Left hindlimb (tissue), 1 donor: ENCODE data around the gene HOXC10.

Source experiments
- DNase-seq: peaks from one replicate; pipeline ENCODE4 v3.0.0-alpha.2; 2018

The HOXC10 gene

DNA sequence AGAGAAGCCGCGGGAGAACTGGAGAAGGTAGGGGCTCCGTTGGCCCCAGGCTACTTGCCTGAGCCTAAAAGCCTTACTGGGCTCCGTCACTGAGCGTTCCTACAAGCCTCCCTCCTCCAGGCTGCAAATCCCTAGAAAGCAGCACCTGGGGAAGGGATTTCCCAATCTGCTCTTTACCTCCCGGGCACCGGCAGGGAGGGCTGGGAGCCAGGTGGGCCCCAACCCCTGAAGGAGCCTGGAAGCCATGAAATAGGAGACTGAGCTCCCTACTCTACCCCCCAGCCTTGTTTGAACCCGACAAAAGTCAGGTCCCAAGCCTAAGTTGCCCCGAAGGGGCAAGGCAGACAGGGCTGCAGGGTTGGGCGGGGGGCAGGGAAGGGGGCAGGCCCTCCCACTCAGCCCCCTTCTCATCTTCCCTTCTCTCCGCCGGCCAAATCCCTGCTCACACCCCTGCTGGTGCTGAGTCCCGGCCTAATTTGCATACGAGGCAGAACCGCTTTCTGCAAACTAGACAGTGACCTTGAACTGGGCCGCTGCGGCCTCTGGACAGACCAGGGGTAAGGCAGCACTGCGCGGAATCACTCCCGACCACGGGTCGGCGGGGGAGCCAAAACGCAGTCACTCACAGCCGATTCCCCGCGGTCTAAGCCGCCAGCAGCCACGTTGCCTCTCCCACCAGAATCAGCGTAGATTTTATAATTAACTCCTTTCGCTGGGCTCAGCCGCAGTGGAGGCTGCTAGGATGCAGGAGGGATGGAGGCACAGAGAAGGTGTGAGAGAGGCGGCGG lies 34.0 kb upstream of the HOXC10 start:
- no peak for DNase-seq

DNA sequence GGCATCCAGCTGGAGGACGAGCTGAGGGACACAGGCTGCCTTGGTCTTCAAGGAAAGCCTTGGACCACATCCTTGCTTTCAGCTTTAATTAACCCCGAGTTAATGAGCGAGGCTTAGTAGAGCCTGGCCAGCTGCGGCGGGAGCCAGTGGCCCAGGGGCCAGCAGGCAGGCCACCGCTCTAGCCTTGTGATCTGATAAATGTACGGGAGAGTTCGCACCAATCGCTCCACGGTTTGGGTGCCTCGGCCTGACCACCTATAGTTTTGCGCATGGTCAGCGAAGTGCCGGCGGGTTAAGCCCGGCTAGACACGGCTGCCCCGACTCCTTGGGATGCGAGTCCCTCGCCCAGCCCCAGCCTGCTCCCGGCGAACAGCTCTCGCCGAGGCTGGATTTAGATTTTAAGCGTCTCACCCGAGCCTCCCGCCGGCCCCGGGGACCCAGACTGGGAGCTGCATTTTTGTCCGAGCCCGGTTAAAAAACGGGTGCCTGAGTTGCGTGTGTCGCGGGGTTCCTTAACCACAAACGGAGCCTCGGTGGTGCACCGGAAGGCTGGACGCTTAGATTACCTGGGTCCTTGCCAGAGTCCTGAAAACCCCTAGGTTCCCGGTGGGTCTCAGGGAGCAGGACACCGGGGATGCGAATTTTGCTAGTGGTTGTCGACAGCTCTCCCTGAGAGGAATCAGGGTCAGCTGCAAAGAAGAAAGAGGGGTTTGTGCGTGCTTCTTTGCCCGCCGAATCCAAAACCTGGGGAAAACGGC lies 33.2 kb upstream of the HOXC10 start:
- no peak for DNase-seq

DNA sequence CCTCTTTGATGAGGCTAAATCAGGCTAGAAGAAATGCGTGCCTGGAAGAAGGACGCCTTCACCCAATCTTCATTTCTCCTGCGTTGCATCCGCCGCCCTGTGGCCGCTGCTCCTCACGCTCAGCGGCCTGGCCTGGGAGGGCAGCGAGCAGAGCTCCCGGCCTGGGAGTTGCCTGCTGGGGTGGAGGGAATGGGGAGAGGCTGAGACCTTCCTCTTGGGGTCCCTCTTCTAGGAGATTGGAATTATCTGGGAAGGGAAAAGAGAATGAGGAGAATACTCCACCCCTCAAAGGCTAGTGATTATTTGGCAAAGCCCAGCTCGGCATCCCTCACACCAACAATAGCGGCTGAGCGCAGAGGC lies 32.6 kb upstream of the HOXC10 start:
- no peak for DNase-seq

DNA sequence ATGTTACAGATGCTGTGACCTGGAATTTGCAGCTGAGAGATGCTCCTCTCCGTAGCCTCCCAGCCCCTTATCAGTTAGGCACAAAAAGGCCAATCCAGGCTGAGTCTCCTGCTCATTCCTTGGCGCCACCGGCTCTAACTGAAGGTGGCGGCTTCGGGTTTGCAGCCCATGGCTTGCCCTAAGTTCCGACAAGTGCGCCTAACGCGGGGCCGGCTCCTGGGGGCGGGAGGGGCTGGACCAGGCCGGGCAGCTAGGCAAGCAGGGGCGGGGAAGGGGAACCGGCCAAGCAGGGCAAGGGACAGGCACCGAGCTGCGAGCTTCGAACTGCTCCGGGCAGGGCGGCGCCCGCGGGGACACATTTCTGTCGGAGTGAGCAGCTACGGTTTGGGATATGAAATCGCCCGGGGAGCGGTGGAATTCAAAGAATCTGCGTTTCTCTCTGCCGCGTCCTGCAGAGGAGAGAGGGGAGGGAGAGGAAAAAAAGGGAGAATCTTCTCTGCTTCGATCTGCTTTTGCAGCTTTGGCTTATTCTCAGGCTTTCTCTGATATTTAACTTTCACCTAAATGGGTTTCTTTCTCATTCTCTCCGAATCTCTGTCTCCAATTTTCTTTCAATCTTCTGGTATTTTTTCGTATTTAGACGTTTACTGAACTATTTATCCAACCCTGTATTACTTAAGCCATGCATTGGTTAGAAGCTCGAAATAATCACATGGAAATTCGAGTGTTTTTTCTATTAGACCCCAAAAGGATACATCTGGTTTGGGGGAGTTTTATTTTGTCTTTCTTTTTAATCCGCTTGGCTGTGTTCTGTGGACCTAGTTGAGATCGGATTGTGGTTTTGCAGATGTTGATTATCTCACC lies 31.8 kb upstream of the HOXC10 start:
- DNase-seq, result no peak

DNA sequence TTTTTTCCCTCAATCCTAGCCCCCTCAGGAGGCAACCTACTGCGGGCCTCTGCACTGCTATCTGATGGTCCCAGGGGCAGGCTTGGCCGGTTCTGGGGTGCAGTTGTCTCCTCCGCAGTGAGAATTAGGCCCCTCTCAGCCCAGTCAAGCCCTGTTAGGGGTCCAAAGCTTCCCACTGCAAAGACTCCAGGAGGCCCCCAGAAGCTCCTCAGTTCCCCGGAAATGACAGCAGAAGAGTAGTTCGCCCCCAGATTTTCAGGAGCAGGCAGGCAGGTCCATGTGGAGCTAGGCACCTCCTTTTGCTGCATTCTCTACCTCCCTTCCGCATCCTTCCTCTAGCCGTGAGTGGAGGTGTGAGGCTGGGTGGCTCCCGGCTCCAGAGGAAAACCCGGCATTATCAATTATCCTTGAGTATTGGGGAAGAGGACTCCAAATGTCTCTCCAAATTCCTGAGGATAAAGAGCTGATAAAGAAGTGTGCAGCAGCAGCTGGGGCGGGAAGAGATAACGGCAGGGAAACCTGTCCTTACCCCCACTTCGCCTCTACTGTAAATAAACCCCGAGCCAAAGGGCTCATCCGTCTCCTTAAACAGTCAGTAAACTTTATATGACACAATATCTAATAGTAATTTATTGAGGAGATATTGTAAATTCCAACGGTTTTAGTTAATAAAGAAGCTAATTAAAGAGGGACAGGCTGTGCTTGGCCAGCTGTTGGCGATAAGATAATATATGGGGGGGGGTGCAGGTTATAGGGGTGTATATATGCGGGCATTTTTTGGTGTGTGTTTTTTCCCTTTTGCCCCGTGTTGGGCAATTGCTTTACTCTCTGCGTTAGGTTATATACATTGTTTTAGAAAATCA lies 30.9 kb upstream of the HOXC10 start:
- DNase-seq, result no peak

DNA sequence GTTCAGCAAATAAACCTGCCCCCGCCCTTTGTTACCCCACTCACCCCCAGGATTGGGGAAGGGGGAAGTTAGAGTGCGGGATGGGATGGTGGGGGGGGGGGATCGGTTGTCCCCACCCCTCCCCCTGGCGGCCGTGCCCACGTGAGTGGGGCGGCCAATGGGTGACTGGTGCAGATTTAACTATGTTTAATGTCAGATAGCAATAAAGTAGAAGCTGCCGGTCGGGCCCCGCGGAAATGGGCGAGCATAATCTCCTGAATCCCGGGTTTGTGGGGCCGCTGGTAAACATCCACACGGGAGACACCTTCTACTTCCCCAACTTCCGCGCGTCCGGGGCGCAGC lies 30.3 kb upstream of the HOXC10 start, which contains the start of gene HOXC12:
Gene HOXC12, plus strand, starts transcription at position 210 of the 342 bp plus-strand sequence. Its CDS starts 27 bp downstream, at position 237.
- DNase-seq, result no peak

DNA sequence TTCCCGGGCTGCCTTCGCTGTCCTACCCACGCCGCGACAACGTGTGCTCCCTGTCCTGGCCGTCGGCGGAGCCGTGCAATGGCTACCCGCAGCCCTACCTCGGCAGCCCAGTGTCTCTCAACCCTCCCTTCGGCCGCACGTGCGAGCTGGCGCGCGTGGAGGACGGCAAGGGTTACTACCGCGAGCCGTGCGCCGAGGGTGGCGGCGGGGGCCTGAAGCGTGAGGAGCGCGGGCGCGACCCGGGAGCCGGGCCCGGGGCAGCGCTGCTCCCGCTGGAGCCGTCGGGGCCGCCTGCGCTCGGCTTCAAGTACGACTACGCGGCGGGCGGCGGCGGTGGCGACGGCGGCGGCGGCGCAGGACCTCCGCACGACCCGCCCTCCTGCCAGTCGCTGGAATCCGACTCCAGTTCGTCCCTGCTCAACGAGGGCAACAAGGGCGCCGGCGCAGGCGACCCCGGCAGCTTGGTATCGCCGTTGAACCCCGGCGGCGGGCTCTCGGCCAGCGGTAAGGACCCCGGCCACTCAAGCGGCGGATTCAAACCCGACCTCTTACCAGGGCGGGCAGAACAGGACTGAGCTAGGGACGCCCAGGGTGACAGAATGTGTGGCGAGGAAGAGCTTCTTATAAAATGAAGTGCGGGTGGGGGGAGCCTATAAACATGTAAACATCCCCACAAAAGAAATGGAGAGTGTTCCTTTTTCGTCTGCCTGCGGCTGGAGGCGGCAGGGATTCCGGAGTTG lies 29.7 kb upstream of the HOXC10 start:
- DNase-seq, result no peak

DNA sequence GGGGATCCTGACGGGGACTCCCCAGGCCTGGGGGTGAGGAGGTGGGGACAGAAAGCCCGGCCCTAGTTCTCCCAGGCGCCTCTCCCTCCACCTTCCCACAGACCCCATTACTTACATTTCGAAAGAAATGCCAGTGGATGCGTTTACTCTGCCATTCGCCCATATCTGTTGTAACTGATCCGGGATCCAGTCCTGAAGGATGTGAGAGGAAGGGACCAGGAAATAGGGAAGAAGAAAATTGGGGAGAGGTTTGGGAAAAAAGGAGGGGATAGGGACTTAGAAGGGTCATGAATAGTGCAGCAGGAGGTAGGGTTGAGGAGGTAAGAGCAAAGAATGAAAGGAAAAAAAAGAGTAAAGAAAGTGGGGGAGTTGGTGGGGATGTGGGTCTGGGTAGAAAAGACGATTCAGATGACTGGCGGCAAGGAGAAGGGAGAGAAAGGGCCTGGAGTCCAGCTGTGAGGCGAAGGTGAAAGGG lies 29.1 kb upstream of the HOXC10 start:
- no peak for DNase-seq

DNA sequence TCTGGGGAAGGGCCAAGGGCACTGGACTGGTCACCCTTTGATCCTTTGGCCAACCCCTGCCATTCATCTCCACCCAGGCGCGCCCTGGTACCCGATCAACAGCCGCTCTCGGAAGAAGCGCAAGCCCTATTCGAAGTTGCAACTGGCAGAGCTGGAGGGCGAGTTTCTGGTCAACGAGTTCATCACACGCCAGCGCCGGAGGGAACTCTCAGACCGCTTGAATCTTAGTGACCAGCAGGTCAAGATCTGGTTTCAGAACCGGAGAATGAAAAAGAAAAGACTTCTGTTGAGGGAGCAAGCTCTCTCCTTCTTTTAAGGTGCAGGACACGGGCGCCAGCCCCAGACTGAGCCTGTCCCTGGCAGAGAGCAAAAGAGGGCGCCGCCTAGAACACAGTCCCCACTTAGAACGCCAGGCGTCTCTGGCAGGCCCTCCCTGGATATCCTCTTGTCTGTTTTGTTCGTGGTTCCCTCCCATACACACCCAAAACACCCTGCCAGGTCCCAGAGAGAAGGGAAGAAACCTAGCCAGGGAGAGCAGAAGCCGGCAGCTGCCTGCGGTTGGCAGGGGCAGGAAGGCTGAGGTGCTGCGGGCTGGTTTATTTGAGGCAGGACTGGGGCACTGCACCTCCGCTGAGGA lies 28.6 kb upstream of the HOXC10 start:
- DNase-seq, result no peak

DNA sequence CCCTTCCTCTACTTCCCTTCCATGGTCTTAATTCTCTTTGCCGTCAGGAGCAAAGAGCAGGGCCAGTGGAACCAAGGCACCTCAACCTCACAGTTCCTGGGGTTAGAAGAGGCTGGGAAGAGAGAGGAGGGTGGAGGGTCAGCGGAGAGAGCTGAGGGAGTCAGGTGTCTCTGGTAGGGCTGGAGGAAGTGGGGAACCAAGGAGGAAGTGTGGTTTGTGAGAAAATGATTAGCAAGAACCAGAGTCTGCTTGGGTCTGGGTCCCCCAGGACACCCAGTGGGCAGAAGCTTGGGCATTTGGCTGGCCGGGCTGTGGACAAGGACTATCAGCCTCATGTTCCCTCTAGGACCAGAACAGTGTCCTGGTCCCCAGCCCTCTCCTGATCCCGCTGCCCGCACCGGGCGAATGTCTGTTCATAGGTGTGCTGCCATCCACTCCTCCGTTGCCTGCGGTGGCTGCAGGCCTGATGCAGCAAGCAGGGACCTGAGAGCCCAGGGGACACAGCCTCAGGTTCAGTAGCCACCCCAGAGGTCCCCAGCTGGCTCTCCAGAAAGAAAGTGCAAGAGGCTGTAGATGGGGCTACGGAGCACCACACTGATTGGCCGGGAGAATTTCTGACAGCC lies 27.9 kb upstream of the HOXC10 start:
- no peak for DNase-seq

DNA sequence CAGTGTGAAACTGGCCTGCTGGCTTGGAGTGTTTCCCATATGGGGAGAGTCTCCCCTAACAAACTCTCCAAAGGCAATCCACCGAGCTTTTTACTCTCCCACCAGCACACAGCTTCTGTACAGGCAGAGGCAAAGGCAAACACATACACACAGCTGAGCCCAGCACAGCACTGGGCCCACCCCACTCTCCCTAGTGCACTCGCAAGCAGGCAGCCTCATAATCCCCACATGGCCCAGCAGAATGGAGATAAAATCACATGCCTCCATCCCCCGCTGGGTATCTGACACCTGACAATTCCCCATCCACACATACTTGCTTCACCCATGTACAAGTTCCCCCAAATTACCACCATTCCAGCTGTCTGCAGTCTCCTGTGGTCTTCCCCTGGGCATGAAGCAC lies 26.8 kb upstream of the HOXC10 start:
- no peak for DNase-seq

DNA sequence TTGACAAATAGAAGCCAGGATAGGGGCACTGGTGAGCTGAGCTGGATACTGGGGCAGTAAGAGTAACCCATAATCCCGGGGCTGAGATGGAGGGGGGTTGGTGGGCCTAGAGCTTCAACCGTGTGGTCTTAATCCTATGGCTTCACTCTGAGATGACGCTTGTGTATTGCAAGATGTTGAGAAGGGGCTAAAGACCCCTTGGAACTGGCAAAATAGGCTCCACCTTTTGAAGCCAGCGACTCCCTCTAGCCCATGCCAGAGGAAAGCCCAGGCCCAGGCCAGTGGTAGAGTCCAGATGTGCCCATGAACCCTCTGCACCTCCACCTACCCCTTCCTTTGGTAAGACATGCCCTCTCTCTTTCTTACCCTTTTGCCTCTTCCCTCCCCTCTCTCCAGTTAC lies 25.6 kb upstream of the HOXC10 start:
- no peak for DNase-seq

DNA sequence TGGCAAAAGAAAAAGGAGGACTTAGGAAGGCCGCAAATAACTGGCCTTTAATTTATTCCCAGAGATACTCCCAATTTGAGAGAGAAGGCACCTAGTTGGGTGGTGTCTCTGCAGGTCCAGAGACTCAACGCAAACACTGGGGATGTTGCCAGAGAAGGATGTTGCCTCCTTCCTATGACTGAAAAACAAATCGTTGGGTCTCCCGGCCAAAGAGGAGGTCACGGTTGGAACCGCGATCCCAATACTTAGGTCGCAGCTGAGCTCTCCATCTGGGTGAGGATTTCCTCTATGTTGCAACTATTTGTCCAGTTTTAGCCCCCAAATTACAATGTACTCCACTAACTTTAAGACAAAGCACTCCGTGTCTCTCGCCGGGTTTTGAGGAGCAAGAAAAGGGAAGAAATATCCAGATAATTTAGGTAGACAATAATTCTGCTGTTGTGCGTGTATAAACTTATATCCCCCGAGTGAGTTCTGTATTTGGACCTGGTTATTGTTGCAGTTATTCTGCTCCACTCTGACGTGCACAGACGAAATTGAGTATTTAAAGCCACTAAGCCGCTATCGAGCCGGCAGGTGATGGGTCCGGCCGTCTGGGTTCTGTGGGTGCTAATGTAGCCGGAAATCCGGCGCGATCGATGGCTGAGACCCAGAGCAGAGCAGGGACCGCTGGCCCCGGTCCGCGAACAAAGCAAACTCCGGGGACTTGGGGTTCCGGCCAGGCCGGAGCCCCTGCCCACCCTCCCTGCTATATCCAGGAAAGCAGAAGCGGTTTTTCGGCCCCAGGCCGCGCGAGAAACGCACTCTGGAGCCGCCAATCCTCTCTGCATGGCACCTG lies 24.5 kb upstream of the HOXC10 start:
- no peak for DNase-seq

DNA sequence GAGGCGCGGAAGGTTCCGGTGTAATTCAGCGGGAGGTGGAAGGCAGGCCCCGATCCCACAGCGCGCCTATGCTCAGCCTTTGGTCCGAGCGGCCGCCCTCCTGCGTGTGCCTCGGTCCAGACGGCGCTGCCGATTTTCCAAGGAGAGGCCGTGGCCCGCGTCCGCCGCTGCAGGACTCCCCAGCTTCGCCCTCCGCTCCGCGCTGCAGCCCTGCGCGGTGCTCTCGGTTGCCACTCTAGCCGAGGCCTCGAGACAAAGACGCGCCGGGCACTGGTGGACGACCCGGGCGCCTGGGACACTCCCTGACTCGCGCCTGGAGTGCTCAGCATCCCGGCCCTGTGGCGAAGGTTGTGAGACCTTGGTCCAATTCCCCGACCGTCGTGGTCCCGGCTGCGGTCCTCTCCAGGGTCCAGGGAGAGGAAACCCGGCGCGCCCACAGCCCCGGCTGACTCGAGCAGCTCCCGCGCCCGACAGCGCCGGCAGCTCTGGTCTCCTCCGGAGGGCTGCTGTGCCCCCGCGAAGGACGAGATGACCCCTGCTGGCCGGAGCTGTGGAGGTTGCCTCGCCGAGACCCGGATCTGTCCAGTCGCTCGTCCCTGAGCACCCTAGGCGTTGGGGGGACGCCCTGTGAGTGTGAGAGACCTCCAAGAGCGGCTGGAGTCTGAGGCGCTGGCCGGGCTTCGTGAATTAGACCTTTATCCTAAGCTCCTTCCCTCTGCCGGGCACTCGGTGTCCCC lies 23.8 kb upstream of the HOXC10 start:
- no peak for DNase-seq

DNA sequence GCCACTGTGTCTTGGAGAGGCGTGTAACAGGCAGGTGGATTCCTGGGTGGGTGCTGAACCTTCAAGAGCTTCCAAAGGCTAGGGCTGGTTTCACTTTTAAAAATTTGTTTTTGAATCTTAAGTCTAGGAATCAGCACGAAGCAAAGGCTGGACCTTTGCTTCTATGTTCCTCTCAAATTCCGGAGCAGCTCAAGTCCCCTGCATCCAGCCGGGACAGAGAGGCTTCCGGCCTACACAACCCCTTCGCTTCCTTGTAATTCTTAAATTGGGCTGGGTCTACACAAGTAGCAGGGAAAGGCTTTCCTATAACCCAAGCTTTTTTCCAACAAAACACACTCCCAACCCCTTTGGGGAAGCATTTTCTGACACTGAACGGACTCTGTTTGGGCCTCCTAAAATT lies 21.9 kb upstream of the HOXC10 start:
- no peak for DNase-seq

DNA sequence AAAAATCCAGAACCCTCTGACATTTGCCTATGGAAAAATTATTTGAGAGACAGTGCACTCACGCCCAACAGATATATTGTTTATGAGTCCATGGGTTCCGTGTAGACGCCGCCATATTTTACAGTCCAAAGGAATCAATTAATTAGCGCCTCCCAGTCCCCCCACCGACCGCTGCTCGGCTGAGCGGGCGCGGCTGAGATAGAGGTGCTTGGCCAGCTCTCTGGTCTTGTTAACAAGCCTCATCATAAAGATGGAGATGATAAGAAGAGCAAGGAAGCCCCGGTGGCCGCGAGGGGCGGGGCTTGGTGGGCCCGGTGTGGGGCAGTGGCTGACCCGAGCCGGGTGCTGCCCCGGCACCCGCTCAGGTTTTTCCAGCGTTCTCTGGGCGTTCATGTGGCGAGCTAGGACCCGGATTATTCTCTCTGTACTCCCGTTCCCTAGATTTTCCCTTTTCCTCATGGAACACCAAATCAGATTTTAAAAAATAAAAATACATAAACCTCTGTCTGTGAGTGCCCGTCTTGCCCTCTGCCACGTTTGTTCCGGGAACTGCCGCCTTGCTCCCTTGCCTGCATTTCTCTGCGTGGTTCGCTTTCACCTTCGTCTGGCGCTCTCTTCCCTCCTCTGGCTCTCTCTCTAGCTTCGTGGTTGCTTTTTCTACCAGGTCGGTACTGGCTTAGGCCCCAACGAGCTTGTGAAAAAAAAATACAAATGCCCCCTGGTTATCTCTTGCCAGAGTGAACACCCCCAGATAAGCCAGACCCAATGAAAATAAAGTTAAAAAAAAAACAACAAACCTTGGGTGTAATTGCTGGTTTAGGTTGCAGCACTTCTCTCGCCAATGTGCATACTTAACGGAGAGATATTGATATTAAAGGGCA lies 21.3 kb upstream of the HOXC10 start:
- no peak for DNase-seq

DNA sequence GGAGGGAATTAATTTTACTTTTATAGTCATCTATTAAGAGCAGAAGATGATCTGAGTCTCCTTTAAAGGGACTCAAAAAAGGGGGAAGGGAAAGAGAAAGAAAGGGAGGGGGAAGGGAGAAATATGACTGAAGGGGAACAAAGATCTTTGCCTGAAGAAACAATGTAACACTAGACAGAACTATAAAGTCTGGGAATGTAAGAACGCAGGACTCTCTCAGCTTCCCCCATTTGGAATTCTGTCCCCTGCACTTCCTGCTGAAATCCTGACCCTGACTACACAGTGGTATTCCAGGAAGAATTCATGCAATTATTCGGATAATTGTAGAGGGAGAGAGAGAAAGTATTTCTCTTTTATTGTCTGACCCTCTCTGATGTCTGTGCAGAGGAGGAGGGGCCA lies 20.6 kb upstream of the HOXC10 start:
- DNase-seq, result no peak
